ENCODE measurements around the gene BYSL. TPM values are rescaled to one million over a fixed set of nuclear protein-coding genes. Genes with fewer than 3 reads are reported as not detected.
A peak's percentile ranks its signal among the peaks of the same experiment; 100 is the strongest.

BYSL gene
- total and polyA plus RNA-seq, 9 of the 15 experiments (the other 6 are each of a cell fraction or from before 2014, with no cell fraction given), result 22.2 to 92.3 (median 53.4) TPM

GRCh38 chr6:41966961-41967311 lies 45.6 kb downstream of the BYSL start (continued):
- TF ChIP-seq TEAD2 (tag; IDR thresholded peaks at IDR 0.05) (no peak), POLR2AphosphoS2 (IDR thresholded peaks at IDR 0.05; ENCODE audit: low read length) (no peak), NR2C1 (IDR thresholded peaks at IDR 0.05) (0 out of 2 replicates have a peak, but pooled peaks have one; percentile 14), NR2C1 (tag; IDR thresholded peaks at IDR 0.05) (no peak), TARDBP (IDR thresholded peaks at IDR 0.05) (no peak), ZNF717 (CRISPR knock-in tag; IDR thresholded peaks at IDR 0.05) (no peak), ZNF184 (CRISPR knock-in tag; IDR thresholded peaks at IDR 0.05) (no peak), POLR2A (conservative IDR thresholded peaks at IDR 0.05) (0 out of 2 replicates have a peak, but pooled peaks have one; percentile 15), PYGO2 (tag; IDR thresholded peaks at IDR 0.05) (no peak), POLR2G (IDR thresholded peaks at IDR 0.05; ENCODE audit: low read depth, low read length) (no peak), MEIS2 (IDR thresholded peaks at IDR 0.05; ENCODE audit: partially characterized antibody) (no peak), RBM15 (IDR thresholded peaks at IDR 0.05; ENCODE audit: insufficient read depth, low read length) (no peak), ZFX (CRISPR knock-in tag; IDR thresholded peaks at IDR 0.05) (0 out of 2 replicates have a peak, but pooled peaks have one; percentile 1), ZNF609 (CRISPR knock-in tag; IDR thresholded peaks at IDR 0.05; ENCODE audit: borderline replicate concordance) (no peak), MTA2 (IDR thresholded peaks at IDR 0.05; ENCODE audit: low read depth) (no peak), ZNF445 (CRISPR knock-in tag; IDR thresholded peaks at IDR 0.05; ENCODE audit: low read depth) (0 out of 2 replicates have a peak, but pooled peaks have one; percentile 47)
